ENCODE results near the gene RLN3. TPM values are rescaled to one million over a fixed set of nuclear protein-coding genes. Genes with fewer than 3 reads are reported as not detected.
"Not testable (repeated sequence)": the region's sequence is repeated elsewhere in the genome, so short reads cannot be mapped to it uniquely, and the experiment has no call there.

RLN3 gene
- total and polyA plus RNA-seq, 9 donors, result not detected

- no peaks in the 10 kb centered on the region for H3K36me3 ChIP-seq
- no peaks in the 10 kb centered on the region for H3K27me3 ChIP-seq
- H3K27ac ChIP-seq, result no peak overlapping the region
- intact Hi-C loops (cut with DNase I), result no loop called here
- H3K4me3 ChIP-seq, result no peak overlapping the region
- WGBS, 3 donors, result 60 to 72% (median 69%) methylated on average over 7 of the region's 7 CpGs
- no peaks in the 10 kb centered on the region for H3K4me1 ChIP-seq (ENCODE audit: insufficient read depth)
- no peak for DNase-seq
- no peaks in the 10 kb centered on the region for H3K9me3 ChIP-seq
- TF ChIP-seq POLR2A (IDR thresholded peaks at IDR 0.05), result no peak
- no peak for TF ChIP-seq EP300 (IDR thresholded peaks at IDR 0.05)
- TF ChIP-seq CTCF (IDR thresholded peaks at IDR 0.05), result no peak
Observed at GRCh38 chr19:14035706-14036105, 7.8 kb downstream of the RLN3 start.

GRCh38 chr19:14039181-14039580, 11.2 kb downstream of the RLN3 start:
- DNase-seq, result no peak
- Histone ChIP-seq H3K9me3 (no peaks in the 10 kb centered on the region), H3K4me3 (no peak overlapping the region), H3K4me1 (ENCODE audit: insufficient read depth) (no peaks in the 10 kb centered on the region), H3K36me3 (no peaks in the 10 kb centered on the region), H3K27me3 (no peaks in the 10 kb centered on the region), H3K27ac (no peak overlapping the region)
- TF ChIP-seq POLR2A (IDR thresholded peaks at IDR 0.05) (no peak), EP300 (IDR thresholded peaks at IDR 0.05) (no peak), CTCF (IDR thresholded peaks at IDR 0.05) (no peak)
- intact Hi-C loops (cut with DNase I), result no loop called here
- WGBS, 3 donors, result 89 to 97% (median 96%) methylated on average over 7 of the region's 7 CpGs

DNA sequence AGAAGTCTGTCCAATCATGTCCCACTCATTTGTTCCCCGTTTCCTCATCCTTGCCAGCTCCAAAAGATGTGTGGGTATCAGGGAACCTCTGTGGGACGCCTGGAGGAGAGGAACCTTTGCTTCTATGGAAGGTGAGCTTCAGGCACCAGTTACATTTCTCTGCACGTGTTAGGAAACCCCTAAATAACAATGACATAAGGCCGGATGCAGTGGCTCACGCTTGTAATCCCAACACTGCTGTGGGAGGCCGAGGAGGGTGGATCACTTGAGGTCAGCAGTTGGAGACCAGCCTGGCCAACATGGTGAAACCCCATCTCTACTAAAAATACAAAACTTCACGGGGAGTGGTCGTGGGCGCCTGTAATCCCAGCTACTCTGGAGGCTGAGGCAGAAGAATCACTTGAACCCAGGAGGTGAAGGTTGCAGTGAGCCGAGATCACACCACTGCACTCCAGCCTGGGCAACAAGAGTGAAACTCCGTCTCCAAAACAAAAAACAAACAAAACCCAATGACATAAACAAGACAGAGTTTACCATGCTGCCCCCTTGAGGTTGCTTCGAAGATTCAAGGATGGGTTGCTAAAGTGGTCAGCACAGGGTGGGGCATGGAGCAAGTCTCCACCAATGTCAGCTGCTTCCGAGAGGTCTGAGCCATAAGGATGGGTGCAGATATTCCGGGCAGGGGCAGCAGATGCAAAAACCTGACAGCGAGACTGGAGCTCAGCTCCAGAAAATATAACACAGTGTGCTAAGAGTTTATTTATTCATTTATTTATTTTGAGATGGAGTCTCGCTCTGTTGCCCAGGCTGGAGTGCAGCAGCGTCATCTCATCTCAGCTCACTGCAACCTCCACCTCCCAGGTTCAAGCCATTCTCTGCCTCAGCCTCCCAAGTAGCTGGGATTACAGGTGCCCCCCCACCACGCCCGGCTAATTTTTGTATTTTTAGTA, 15.0 kb downstream of the RLN3 start:
- WGBS, 3 donors, result 57 to 58% (median 57%) methylated on average over 19 of the region's 19 CpGs
- not testable (repeated sequence) for H3K4me1 ChIP-seq (ENCODE audit: insufficient read depth); H3K27ac ChIP-seq; H3K36me3 ChIP-seq; H3K27me3 ChIP-seq; H3K9me3 ChIP-seq; H3K4me3 ChIP-seq
- intact Hi-C loops (cut with DNase I), result loop anchor here in 1 of 4 donors (10.0 kb wide), 1 partner anchor 768 kb away; no protein-coding TSS in a partner anchor
- peak in 2 of 3 donors; percentile 14 to 20 for TF ChIP-seq CTCF (IDR thresholded peaks at IDR 0.05)
- DNase-seq, result peak in 1 of 5 donors; percentile 30

DNA sequence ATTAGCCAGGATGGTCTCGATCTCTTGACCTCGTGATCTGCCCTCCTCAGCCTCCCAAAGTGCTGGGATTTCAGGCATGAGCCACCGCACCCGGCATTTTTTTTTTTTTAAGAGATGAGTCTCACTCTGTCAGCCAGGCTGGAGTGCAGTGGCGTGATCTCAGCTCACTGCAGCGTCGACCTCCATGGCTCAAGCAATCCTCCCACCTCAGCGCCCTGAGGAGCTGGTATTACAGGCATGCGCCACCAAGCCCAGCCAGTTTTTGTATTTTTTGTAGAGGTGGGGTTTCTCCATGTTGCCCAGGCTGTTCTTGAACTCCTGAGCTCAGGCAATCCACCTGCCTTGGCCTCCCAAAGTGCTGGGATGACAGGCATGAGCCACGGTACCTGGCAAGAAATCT, 19.9 kb downstream of the RLN3 start:
- H3K27ac ChIP-seq; H3K4me1 ChIP-seq (ENCODE audit: insufficient read depth); DNase-seq; H3K9me3 ChIP-seq; H3K4me3 ChIP-seq; H3K36me3 ChIP-seq; H3K27me3 ChIP-seq: not testable (repeated sequence)
- intact Hi-C loops (cut with DNase I), result loop anchor here in 1 of 4 donors (10.0 kb wide), 1 partner anchor 773 kb away; no protein-coding TSS in a partner anchor
- 91 to 95% (median 94%) methylated on average over 10 of the region's 10 CpGs for whole genome bisulfite sequencing, 3 donors
